NCI-H510A treated with DMSO at 0.1 percent for 48 hours (cell line): Measurements from ENCODE around the gene LRRTM4.

Experiments used
- DNase-seq: peaks from one replicate; lab custom pipeline; 2025; lab: John Stamatoyannopoulos, UW

Gene LRRTM4

GRCh38 chr2:76997296-76997695 is 524.9 kb downstream of the LRRTM4 start:
- no peak for DNase-seq

DNA sequence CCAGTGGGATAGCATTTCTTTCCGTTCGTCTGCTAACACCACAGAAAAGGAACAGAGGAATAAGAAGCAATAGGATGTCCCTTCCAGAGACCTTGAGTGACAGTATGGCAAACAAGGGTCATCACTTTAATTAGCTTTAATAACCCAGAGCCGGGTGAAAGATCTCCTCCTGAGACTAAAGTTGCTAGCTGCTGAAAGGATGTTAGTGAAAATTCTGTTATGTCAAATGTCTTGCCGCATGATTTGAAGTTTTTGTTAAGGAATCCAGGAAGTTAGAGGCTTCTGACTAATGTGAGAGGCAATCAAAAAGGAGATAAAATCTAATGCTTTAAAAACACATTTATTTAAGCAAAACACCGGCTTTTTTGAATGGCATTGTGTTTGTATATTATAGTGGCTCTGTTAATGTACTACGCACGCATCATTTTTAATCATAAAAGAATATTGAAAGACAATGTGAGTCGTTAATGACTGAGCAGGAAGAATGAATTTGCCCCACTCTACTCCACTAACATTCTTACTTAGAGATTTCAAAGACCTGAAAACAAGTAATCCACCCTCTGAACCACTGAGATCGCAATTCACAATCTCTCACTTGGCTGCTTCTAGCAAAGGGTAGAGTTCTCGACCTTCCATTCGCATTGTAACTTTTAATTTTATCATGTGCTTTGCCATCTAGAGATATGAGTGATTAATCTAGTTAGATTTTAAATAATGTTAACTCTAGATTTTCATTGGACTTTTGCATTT is 536.6 kb downstream of the LRRTM4 start:
- DNase-seq: no peak

DNA sequence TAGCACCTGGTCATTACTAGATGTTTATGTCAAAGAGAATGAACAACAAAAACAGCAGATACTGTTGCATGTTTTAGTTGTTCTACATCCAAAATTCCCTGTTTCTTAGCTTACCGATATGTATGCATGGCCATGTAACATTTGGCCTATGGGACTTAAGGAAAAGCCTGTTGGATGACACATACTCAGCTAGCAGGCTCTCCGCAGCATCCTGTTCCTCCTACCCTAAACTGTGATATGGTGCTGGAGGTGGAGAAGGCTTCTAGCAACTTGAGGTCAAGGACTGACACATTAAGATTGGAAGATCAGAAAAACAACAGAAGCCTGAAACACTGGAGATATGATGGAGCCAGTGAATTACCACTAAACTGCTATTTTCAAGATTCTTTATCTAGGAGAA is 537.8 kb downstream of the LRRTM4 start:
- DNase-seq: no peak

DNA sequence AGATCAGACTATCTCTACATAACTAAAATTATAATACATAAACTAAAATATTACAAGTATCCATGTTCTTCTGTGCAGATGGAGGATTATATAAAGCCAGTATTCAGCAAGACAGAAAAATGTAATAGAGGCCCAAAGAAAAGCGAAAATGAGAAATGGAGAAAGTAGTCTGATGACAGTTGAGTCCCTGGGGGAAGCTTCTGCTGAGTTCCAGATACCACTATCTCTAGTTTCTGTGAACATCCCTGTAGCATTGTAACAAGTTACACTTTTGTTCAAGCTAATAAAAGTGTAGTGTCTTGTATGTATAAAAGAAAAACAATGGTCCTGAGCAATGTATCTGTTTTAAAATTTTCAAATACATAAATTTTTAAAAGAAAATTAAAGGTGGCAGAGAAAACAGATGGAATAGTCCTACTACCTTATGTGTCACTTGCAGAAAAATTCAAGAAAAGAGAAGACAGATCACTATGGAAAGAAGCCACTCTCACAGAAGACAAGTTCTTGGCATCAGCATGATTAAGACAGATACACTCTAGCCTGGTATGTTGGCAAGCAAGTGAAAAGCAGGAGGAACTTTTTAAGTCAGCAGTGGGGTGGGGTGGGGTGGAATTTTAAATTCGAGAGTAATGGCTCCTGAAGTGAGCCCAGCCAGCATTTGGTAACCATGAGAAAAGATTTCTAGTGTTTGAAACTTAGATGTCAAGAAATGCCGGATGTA is 541.9 kb downstream of the LRRTM4 start:
- no peak for DNase-seq

- DNase-seq: no peak
These were observed 544.1 kb downstream of the LRRTM4 start for GRCh38 chr2:76977846-76978727.

- no peak for DNase-seq
These were observed 546.4 kb downstream of the LRRTM4 start for GRCh38 chr2:76975752-76976151.

- no peak for DNase-seq
These were observed 548.6 kb downstream of the LRRTM4 start for GRCh38 chr2:76973610-76974009.

DNA sequence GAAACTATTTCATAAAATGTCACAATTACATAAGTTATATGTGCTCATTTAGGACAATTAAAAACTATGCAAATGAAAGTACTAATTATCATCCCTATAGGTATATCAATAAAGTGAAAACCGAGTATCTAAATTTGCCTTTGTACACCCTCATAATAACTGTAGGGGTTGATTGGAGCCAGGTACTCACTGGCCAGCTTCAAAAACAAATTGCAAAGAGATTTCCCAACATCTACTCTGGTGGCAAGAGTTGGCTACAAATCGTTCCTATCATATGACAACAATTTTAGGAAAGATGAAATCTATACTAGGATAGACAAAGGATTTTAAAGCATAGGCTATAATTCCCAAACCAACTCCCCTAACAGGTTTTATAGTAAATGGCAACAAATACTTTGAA is 556.4 kb downstream of the LRRTM4 start:
- DNase-seq: no peak

DNA sequence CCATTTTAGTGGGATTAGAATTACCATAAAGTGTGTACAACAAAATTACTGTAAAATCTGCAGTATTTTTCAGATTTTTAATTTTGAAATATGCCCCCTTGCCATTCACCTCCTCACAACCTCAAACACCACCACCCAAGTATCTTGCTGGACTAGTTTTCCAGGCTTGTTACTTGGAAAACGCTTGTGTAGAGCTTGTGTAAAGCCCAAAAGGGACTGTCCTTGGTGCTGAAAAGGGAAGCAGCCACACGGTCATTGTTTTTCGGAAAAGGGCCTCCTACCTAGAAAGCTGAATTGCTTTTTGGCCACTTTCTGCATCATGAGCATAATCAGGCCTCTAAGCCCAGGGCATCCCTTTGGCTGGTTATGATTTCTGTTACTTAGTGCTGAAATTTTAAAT is 563.4 kb downstream of the LRRTM4 start:
- no peak for DNase-seq

- peak; percentile 82 for DNase-seq
These were observed 568.3 kb downstream of the LRRTM4 start for GRCh38 chr2:76953733-76954347.

- peak; percentile 8 for DNase-seq
These were observed 575.5 kb downstream of the LRRTM4 start for GRCh38 chr2:76946631-76947145.

- no peak for DNase-seq
These were observed 581.6 kb downstream of the LRRTM4 start for GRCh38 chr2:76940559-76940958.

- DNase-seq: no peak
These were observed 584.0 kb downstream of the LRRTM4 start for GRCh38 chr2:76938153-76938552.

DNA sequence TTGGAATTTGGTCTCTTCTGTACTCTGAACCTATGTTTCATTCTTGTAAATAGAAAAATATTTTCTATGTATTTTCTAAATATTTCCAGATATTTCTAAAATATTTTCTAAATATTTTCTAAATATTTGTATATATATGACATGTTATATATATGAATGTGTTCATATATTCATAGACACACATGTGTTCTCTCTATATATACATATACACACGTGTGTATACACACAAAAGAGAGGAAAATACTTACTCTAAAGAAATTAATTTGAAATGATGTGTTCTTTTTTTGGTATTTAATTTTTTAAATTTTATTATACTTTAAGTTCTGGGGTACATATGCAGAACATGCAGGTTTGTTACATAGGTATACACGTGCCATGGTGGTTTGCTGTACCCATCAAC is 589.6 kb downstream of the LRRTM4 start:
- no peak for DNase-seq

DNA sequence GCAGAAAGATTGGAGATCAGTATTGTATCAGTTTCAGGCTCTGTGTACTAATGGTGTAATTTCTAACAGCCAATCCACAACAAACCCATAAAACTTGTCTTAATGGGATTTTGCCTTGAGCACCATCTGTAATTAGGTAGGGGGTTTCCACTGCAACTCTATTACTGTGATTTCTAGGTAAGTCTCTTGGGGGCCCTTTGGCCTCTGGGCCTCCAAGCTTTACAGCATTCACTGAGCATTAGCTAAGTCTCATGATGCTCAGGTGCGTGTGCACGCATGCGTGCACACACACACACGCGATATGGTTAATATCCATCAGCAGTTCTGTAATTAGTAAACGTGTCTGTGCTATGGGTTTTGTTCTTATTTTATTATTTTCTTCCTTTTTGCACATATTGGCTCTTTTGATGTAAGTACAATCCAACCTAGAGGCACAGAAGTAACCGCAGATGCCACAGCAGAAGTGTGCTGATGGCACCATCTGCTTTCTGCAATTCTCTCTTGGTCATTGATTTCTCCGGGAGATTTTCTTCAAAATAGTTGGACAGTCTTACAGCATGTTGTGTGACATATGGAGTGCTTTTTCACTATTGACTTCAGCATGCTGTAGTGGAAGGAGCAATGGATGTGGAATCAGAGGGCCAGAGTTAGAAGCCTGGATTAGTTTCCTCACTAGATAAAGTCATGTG is 592.0 kb downstream of the LRRTM4 start:
- DNase-seq: no peak

GRCh38 chr2:76928026-76928425 is 594.1 kb downstream of the LRRTM4 start:
- no peak for DNase-seq

DNA sequence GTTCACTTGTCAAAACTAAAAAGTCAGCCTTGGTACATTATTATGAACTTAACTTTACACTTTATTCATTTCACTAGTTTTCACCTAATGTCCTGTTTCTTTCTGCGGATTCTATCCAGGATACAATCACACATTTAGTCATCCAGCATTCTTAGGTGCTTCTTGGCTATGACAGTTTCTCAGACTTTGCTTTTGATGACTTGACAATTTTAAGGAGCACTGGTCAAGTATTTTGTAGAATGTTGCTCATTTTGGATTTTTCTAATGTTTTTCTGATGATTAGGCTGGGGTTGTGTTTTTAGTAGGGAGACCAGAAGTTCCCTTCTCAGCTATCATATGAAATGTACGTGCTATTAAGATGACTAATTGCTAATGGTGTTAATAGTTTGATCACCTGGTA is 601.2 kb downstream of the LRRTM4 start:
- no peak for DNase-seq

DNA sequence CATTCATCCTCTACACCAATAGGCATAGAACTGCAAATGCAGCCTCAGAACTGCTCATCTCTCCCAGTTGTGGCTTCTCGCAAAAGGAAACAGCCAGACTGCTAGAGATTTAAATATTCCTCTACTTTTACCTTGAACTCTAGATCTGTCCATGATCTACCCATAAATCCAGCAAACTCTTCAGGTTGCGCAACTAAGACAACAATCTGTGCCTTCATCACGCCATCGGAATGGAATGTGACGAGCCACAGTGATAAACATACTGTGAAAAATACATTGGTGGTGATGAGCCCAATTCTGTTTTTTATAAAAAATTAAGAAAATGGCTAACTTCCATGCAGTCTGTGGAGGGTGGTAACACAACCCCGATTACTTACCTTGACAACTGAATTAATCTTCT is 626.7 kb downstream of the LRRTM4 start:
- no peak for DNase-seq

DNA sequence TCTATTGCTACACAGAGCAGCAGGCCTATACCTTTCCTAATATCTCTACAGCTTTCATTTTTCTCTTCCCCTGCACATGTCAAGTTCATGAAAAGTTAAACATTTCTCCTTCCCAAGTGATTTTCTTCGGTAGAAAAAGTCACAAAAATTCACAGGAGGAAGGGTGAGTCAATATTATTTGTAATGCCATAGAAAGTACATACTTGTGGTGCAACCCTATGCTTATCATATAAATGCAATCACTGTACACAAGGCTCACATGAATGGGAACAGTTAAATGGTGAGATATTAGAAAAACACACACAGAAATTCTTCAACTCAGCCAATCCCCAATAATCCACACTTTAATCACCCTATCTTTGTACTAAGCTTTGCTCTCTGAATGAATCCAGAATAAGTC is 651.6 kb downstream of the LRRTM4 start:
- DNase-seq: no peak

GRCh38 chr2:76870011-76870410 is 652.2 kb downstream of the LRRTM4 start:
- peak; percentile 5 for DNase-seq

GRCh38 chr2:76867854-76868253 is 654.3 kb downstream of the LRRTM4 start:
- peak; percentile 2 for DNase-seq
